ENCODE measurements around the gene ATP6V0A4.

ATP6V0A4 gene

GRCh38 chr7:138819625-138820024 lies 21.6 kb upstream of the ATP6V0A4 start:
- TF ChIP-seq TAF1 (IDR thresholded peaks at IDR 0.05; ENCODE audit: low read depth) (no peak), REST (IDR thresholded peaks at IDR 0.05; ENCODE audit: low read depth) (no peak), EP300 (IDR thresholded peaks at IDR 0.05; ENCODE audit: borderline replicate concordance) (no peak), EGR1 (IDR thresholded peaks at IDR 0.05) (no peak), RAD21 (IDR thresholded peaks at IDR 0.05; ENCODE audit: low read depth) (no peak), CREB1 (IDR thresholded peaks at IDR 0.05; ENCODE audit: low read depth) (no peak), ZBTB7A (IDR thresholded peaks at IDR 0.05; ENCODE audit: low read depth) (no peak), TCF12 (IDR thresholded peaks at IDR 0.05; ENCODE audit: low read depth) (no peak), TEAD4 (IDR thresholded peaks at IDR 0.05) (no peak), CEBPB (IDR thresholded peaks at IDR 0.05) (no peak), YY1 (IDR thresholded peaks at IDR 0.05; ENCODE audit: low read depth) (no peak), FOXM1 (IDR thresholded peaks at IDR 0.05; ENCODE audit: borderline replicate concordance, low read depth) (no peak), MAX (IDR thresholded peaks at IDR 0.05) (no peak)
- TF ChIP-seq, protein P1, sequence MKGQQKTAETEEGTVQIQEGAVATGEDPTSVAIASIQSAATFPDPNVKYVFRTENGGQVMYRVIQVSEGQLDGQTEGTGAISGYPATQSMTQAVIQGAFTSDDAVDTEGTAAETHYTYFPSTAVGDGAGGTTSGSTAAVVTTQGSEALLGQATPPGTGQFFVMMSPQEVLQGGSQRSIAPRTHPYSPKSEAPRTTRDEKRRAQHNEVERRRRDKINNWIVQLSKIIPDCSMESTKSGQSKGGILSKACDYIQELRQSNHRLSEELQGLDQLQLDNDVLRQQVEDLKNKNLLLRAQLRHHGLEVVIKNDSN (IDR thresholded peaks at IDR 0.05) = no peak

- TF ChIP-seq REST (IDR thresholded peaks at IDR 0.05; ENCODE audit: low read depth) (no peak), EP300 (IDR thresholded peaks at IDR 0.05; ENCODE audit: borderline replicate concordance) (no peak), TAF1 (IDR thresholded peaks at IDR 0.05; ENCODE audit: low read depth) (no peak), YY1 (IDR thresholded peaks at IDR 0.05; ENCODE audit: low read depth) (no peak), CREB1 (IDR thresholded peaks at IDR 0.05; ENCODE audit: low read depth) (no peak), NFIC (IDR thresholded peaks at IDR 0.05) (no peak), EGR1 (IDR thresholded peaks at IDR 0.05) (no peak), MAX (IDR thresholded peaks at IDR 0.05) (no peak), CEBPB (IDR thresholded peaks at IDR 0.05) (no peak)
- TF ChIP-seq, protein P1 (IDR thresholded peaks at IDR 0.05) = no peak
Measured at GRCh38 chr7:138816650-138817049, 18.7 kb upstream of the ATP6V0A4 start.

DNA sequence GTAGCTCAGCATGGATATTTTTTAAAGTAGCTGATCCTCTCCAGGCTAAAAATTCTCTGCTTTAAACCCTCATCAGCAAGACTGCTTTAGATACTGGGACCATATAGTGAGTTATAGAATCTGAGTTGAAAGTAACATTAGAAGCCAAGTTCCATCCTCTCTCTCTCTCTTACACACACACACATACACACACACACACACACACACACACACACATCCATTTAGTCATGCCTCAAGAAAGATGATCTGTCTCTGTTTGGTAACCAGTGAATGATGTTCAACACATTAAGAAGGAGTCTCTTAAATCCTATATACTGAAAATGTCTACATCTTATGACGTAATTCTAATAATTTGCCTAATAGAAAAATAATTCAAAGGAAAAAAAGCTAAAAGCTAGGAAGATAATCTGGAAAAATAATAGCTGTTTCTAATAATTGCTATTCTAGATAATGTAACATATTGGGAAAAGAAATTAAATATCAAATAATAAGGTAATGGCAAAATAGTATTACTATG lies 16.9 kb upstream of the ATP6V0A4 start:
- no peak for TF ChIP-seq TEAD4 (IDR thresholded peaks at IDR 0.05)
- no peak for TF ChIP-seq NFIC (IDR thresholded peaks at IDR 0.05)
- no peak for TF ChIP-seq EP300 (IDR thresholded peaks at IDR 0.05; ENCODE audit: borderline replicate concordance)
- TF ChIP-seq CEBPB (IDR thresholded peaks at IDR 0.05) = no peak
- no peak for TF ChIP-seq TCF12 (IDR thresholded peaks at IDR 0.05; ENCODE audit: low read depth)
- TF ChIP-seq TAF1 (IDR thresholded peaks at IDR 0.05; ENCODE audit: low read depth) = no peak
- TF ChIP-seq, protein P1 (IDR thresholded peaks at IDR 0.05) = no peak
- TF ChIP-seq REST (IDR thresholded peaks at IDR 0.05; ENCODE audit: low read depth) = no peak
- TF ChIP-seq FOXM1 (IDR thresholded peaks at IDR 0.05; ENCODE audit: borderline replicate concordance, low read depth) = no peak
- no peak for TF ChIP-seq RAD21 (IDR thresholded peaks at IDR 0.05; ENCODE audit: low read depth)
- TF ChIP-seq MAX (IDR thresholded peaks at IDR 0.05) = no peak

DNA sequence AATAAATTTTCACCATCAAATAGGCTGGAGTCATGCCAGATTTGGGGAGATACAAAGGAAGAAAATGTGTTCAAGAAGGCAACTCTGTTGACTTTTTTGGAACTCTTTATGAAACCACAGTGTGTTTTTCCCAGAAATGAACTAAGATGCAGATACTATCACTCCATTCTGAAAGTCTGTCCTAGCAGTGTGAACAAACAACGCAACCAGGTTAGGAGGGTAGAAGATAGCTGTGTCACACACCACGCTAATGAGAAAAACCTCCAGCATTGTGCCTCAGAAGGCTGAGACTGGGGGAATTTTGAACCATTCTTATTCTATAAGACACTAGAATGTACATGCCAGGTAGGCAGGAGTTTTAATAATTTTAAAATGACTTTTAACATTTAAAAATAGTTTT lies 15.9 kb upstream of the ATP6V0A4 start:
- no peak for TF ChIP-seq EGR1 (IDR thresholded peaks at IDR 0.05)
- no peak for TF ChIP-seq CEBPB (IDR thresholded peaks at IDR 0.05)
- no peak for TF ChIP-seq FOXM1 (IDR thresholded peaks at IDR 0.05; ENCODE audit: borderline replicate concordance, low read depth)
